HepG2 (cell line): ENCODE data around the gene RHOD. TPM values are rescaled to one million over a fixed set of nuclear protein-coding genes. Genes with fewer than 3 reads are reported as not detected.

Experiments
- GABPB1 ChIP-seq: IDR thresholded peaks from 2 replicates; pipeline ENCODE4 v1.6.1; 2016; ENCODE audit warnings: mild to moderate bottlenecking, missing genetic modification reagents, moderate library complexity, missing compliant biosample characterization
- NFE2 ChIP-seq: sonication (generic); formaldehyde crosslinking; IDR thresholded peaks from 2 replicates; pipeline ENCODE4 v1.4.0; 2020; ENCODE audit warnings: missing genetic modification reagents
- PTBP1 ChIP-seq: fragments of 200-400 bp; formaldehyde crosslinking; IDR thresholded peaks from 2 replicates; pipeline ENCODE4 v1.6.1; 2018; ENCODE audit warnings: low read length, low read depth; ENCODE audit not compliant: poor library complexity, severe bottlenecking
- SALL2 ChIP-seq: sonication (generic); formaldehyde crosslinking; IDR thresholded peaks from 2 replicates; pipeline ENCODE4 v1.8.1; 2023; ENCODE audit warnings: mild to moderate bottlenecking, missing genetic modification reagents, inconsistent platforms
- SPEN ChIP-seq: sonication (generic); formaldehyde crosslinking; IDR thresholded peaks from 2 replicates; pipeline ENCODE4 v1.5.1; 2020; ENCODE audit warnings: low read depth, mild to moderate bottlenecking, missing genetic modification reagents
- ZFY ChIP-seq: sonication (generic); formaldehyde crosslinking; IDR thresholded peaks from 2 replicates; pipeline ENCODE4 v1.4.0; 2020; ENCODE audit warnings: missing genetic modification reagents
- ZNF143 ChIP-seq: sonication (generic); formaldehyde crosslinking; IDR thresholded peaks from 2 replicates; pipeline ENCODE4 v1.4.0; 2020; ENCODE audit warnings: missing genetic modification reagents
- ZNF263 ChIP-seq: sonication (generic); formaldehyde crosslinking; IDR thresholded peaks from 2 replicates; pipeline ENCODE4 v1.4.0; 2020; ENCODE audit warnings: missing genetic modification reagents
- ZNF460 ChIP-seq: sonication (generic); formaldehyde crosslinking; IDR thresholded peaks from 2 replicates; pipeline ENCODE4 v1.5.1; 2020; ENCODE audit warnings: missing genetic modification reagents, mild to moderate bottlenecking, borderline replicate concordance
- ZNF678 ChIP-seq: sonication (generic); formaldehyde crosslinking; IDR thresholded peaks from 2 replicates; pipeline ENCODE4 v1.4.0; 2020; ENCODE audit warnings: mild to moderate bottlenecking, missing genetic modification reagents
- ZNF841 ChIP-seq: sonication (generic); formaldehyde crosslinking; IDR thresholded peaks from 2 replicates; pipeline ENCODE4 v1.8.1; 2023; ENCODE audit warnings: missing genetic modification reagents, borderline replicate concordance
- ZZZ3 ChIP-seq: sonication (generic); formaldehyde crosslinking; IDR thresholded peaks from 2 replicates; pipeline ENCODE4 v1.4.0; 2020; ENCODE audit warnings: missing genetic modification reagents, mild to moderate bottlenecking, borderline replicate concordance
- polyA plus RNA-seq, 8 experiments: library from polyadenylated mRNA; depleted of rRNA in 3 of 8; stranded (reverse) in 7 of 8; unstranded in 1 of 8; fragments of >200 nt; fragmentation: Illumina TruSeq in 4 of 8; extraction: Trizol in 4 of 8; gene quantifications; 2 replicates each; pipeline versions ENCODE4 v1.2.1 to v1.2.3, GENCODE V29; 2011 to 2016; ENCODE audit warnings: low read depth in 4 of 8, missing spikeins in 1 of 8, mixed read lengths in 1 of 8; ENCODE audit not compliant: insufficient read depth in 1 of 8
- total RNA-seq, 5 experiments: library from RNA; depleted of rRNA; stranded (reverse); fragments of >200 nt; fragmentation: Illumina TruSeq; extraction: Trizol; gene quantifications; 2 replicates each; pipeline ENCODE4 v1.2.3, GENCODE V29; 2016; ENCODE audit warnings: low read depth in 1 of 5
- TF ChIP-seq, protein P1 (sequence below): sonication (generic); formaldehyde crosslinking; IDR thresholded peaks from 2 replicates; pipeline ENCODE4 v1.4.0; 2020; ENCODE audit warnings: mild to moderate bottlenecking, missing genetic modification reagents
- TF ChIP-seq, protein P2 (sequence below): sonication (generic); formaldehyde crosslinking; IDR thresholded peaks from 2 replicates; pipeline ENCODE4 v1.8.1; 2023; ENCODE audit warnings: mild to moderate bottlenecking, missing genetic modification reagents
- TF ChIP-seq, protein P3 (sequence below): IDR thresholded peaks from 2 replicates; pipeline ENCODE4 v1.6.1; 2012; ENCODE audit warnings: inconsistent platforms
- TF ChIP-seq, protein P4 (sequence below): sonication (generic); formaldehyde crosslinking; IDR thresholded peaks from 2 replicates; pipeline ENCODE4 v1.4.0; 2020; ENCODE audit warnings: missing genetic modification reagents
- TF ChIP-seq, protein P5 (sequence below): IDR thresholded peaks from 2 replicates; pipeline ENCODE4 v1.6.1; 2016; ENCODE audit warnings: missing compliant biosample characterization, missing genetic modification reagents, borderline replicate concordance

Gene RHOD
- total and polyA plus RNA-seq, 2 of the 13 experiments (the other 11 are each of a cell fraction or from before 2014, with no cell fraction given) = 0.27 to 0.98 TPM

DNA sequence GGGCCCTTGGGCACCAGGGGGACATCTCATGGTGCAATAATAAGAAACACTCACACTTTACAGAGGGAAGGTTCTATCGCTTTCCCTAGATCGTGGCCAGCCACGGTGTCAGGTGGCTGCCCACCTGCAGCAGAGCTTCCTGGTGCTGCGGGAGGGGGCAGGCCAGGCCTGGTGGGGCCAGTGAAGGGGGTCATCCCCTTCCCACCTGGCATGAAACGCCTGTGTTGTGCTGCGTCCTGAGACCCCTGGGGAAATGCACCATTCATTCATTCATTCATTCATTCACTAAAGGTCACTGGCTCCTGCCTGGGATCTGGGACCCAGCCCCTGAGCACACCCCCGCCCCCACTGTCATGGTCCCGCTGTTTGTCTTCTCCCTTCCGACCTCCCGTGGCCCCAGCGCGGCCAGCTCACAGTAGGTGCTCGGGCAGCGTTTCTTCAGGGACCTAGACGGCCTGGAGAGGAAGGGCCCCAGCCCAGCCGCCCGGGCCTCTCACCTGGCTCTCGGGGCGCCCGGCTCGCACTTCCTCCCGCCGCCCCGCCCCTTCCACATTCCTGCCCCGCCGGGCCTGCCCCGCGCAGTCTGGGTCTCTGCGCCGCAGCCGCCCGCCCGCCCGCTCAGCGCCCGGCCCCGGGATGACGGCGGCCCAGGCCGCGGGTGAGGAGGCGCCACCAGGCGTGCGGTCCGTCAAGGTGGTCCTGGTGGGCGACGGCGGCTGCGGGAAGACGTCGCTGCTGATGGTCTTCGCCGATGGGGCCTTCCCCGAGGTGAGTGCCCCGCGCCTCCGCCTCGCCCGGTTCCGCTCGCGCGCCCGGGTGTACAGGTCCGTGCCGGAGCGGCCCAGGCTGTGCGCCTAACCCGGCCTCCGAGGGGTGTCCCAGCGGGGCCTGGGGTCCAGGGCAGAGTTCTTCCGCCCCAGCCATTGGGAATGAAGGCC, at the start of gene RHOD (continued):
- TF ChIP-seq, protein P1, sequence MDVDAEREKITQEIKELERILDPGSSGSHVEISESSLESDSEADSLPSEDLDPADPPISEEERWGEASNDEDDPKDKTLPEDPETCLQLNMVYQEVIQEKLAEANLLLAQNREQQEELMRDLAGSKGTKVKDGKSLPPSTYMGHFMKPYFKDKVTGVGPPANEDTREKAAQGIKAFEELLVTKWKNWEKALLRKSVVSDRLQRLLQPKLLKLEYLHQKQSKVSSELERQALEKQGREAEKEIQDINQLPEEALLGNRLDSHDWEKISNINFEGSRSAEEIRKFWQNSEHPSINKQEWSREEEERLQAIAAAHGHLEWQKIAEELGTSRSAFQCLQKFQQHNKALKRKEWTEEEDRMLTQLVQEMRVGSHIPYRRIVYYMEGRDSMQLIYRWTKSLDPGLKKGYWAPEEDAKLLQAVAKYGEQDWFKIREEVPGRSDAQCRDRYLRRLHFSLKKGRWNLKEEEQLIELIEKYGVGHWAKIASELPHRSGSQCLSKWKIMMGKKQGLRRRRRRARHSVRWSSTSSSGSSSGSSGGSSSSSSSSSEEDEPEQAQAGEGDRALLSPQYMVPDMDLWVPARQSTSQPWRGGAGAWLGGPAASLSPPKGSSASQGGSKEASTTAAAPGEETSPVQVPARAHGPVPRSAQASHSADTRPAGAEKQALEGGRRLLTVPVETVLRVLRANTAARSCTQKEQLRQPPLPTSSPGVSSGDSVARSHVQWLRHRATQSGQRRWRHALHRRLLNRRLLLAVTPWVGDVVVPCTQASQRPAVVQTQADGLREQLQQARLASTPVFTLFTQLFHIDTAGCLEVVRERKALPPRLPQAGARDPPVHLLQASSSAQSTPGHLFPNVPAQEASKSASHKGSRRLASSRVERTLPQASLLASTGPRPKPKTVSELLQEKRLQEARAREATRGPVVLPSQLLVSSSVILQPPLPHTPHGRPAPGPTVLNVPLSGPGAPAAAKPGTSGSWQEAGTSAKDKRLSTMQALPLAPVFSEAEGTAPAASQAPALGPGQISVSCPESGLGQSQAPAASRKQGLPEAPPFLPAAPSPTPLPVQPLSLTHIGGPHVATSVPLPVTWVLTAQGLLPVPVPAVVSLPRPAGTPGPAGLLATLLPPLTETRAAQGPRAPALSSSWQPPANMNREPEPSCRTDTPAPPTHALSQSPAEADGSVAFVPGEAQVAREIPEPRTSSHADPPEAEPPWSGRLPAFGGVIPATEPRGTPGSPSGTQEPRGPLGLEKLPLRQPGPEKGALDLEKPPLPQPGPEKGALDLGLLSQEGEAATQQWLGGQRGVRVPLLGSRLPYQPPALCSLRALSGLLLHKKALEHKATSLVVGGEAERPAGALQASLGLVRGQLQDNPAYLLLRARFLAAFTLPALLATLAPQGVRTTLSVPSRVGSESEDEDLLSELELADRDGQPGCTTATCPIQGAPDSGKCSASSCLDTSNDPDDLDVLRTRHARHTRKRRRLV (CRISPR knock-in tag) = no peak
- peak; percentile 60 for TF ChIP-seq GABPB1 (CRISPR knock-in tag)
- 0 out of 2 replicates have a peak, but pooled peaks have one; percentile 54 for TF ChIP-seq ZZZ3 (CRISPR knock-in tag)
- TF ChIP-seq, protein P2, sequence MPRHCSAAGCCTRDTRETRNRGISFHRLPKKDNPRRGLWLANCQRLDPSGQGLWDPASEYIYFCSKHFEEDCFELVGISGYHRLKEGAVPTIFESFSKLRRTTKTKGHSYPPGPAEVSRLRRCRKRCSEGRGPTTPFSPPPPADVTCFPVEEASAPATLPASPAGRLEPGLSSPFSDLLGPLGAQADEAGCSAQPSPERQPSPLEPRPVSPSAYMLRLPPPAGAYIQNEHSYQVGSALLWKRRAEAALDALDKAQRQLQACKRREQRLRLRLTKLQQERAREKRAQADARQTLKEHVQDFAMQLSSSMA (CRISPR knock-in tag) = no peak
- no peak for TF ChIP-seq NFE2 (CRISPR knock-in tag)
- TF ChIP-seq, protein P3, sequence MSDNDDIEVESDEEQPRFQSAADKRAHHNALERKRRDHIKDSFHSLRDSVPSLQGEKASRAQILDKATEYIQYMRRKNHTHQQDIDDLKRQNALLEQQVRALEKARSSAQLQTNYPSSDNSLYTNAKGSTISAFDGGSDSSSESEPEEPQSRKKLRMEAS = peak; percentile 49; the same call in 1 of the 2 replicates
- TF ChIP-seq PTBP1 = no peak
- TF ChIP-seq ZNF841 (CRISPR knock-in tag) = no peak
- TF ChIP-seq, protein P4, sequence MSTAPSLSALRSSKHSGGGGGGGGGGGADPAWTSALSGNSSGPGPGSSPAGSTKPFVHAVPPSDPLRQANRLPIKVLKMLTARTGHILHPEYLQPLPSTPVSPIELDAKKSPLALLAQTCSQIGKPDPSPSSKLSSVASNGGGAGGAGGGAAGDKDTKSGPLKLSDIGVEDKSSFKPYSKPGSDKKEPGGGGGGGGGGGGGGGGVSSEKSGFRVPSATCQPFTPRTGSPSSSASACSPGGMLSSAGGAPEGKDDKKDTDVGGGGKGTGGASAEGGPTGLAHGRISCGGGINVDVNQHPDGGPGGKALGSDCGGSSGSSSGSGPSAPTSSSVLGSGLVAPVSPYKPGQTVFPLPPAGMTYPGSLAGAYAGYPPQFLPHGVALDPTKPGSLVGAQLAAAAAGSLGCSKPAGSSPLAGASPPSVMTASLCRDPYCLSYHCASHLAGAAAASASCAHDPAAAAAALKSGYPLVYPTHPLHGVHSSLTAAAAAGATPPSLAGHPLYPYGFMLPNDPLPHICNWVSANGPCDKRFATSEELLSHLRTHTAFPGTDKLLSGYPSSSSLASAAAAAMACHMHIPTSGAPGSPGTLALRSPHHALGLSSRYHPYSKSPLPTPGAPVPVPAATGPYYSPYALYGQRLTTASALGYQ (CRISPR knock-in tag) = no peak
- TF ChIP-seq ZNF460 (CRISPR knock-in tag) = no peak
- TF ChIP-seq SPEN (CRISPR knock-in tag) = no peak
- TF ChIP-seq ZFY = peak; percentile 88
- peak; percentile 13; the same call in 1 of the 2 replicates for TF ChIP-seq ZNF263 (CRISPR knock-in tag)
- TF ChIP-seq, protein P5, sequence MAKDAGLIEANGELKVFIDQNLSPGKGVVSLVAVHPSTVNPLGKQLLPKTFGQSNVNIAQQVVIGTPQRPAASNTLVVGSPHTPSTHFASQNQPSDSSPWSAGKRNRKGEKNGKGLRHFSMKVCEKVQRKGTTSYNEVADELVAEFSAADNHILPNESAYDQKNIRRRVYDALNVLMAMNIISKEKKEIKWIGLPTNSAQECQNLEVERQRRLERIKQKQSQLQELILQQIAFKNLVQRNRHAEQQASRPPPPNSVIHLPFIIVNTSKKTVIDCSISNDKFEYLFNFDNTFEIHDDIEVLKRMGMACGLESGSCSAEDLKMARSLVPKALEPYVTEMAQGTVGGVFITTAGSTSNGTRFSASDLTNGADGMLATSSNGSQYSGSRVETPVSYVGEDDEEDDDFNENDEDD = peak; percentile 55; the same call in 1 of the 2 replicates
- TF ChIP-seq SALL2 (CRISPR knock-in tag) = 0 out of 2 replicates have a peak, but pooled peaks have one; percentile 31
- no peak for TF ChIP-seq ZNF143 (CRISPR knock-in tag)
- 0 out of 2 replicates have a peak, but pooled peaks have one; percentile 20 for TF ChIP-seq ZNF678 (CRISPR knock-in tag)
